Lung (tissue), 12 donors: ENCODE results near the gene BHMT2. TPM values are rescaled to one million over a fixed set of nuclear protein-coding genes. Genes with fewer than 3 reads are reported as not detected.

ENCODE experiments used
- ATAC-seq: fragments of 200-7000 bp; cut with Tn5 transposase; one replicate; pipeline ENCODE4 v1.9.1; 2020; ENCODE audit warnings: moderate number of reproducible peaks; ENCODE audit not compliant: insufficient read depth, low FRiP score
- DNase-seq, 3 donors: peaks; one replicate each; pipeline ENCODE4 v3.0.0-alpha.2; 2013 to 2017
- H3K27ac ChIP-seq, 2 donors: one replicate each; pipeline ENCODE4 v1.5.1; 2013; ENCODE audit warnings: mild to moderate bottlenecking in 2 of 2, moderate library complexity in 2 of 2, control low read depth in 1 of 2, inconsistent platforms in 1 of 2, low read depth in 1 of 2, low read length in 1 of 2
- H3K27me3 ChIP-seq, 3 donors: one replicate each; pipeline ENCODE4 v1.5.1; 2013; ENCODE audit warnings: low read length in 2 of 3; ENCODE audit not compliant: control insufficient read depth in 3 of 3, insufficient read depth in 3 of 3
- H3K36me3 ChIP-seq, 4 donors: one replicate each; pipeline ENCODE4 v1.5.1; 2013; ENCODE audit warnings: low read length in 4 of 4, mild to moderate bottlenecking in 1 of 4, moderate library complexity in 1 of 4; ENCODE audit not compliant: control insufficient read depth in 4 of 4, insufficient read depth in 4 of 4
- H3K4me1 ChIP-seq, 5 donors: one replicate each; pipeline ENCODE4 v1.5.1; 2013; ENCODE audit warnings: low read length in 5 of 5, mild to moderate bottlenecking in 2 of 5, moderate library complexity in 1 of 5; ENCODE audit not compliant: control insufficient read depth in 5 of 5, insufficient read depth in 5 of 5
- H3K4me3 ChIP-seq: one replicate; pipeline ENCODE4 v1.5.1; 2013; ENCODE audit warnings: mild to moderate bottlenecking, control low read depth, moderate library complexity
- H3K9ac ChIP-seq, 2 donors: one replicate each; pipeline ENCODE4 v1.5.1; 2013; ENCODE audit warnings: low read length in 2 of 2, control low read depth in 1 of 2; ENCODE audit not compliant: insufficient read depth in 1 of 2
- H3K9me3 ChIP-seq, 4 donors: one replicate each; pipeline ENCODE4 v1.5.1; 2013; ENCODE audit warnings: low read length in 3 of 4, mild to moderate bottlenecking in 1 of 4, moderate library complexity in 1 of 4; ENCODE audit not compliant: control insufficient read depth in 4 of 4, insufficient read depth in 3 of 4
- CTCF ChIP-seq: IDR thresholded peaks from 2 replicates; pipeline ENCODE4 v1.5.1; 2012; ENCODE audit warnings: mild to moderate bottlenecking; ENCODE audit errors: control extremely low read depth, extremely low read depth
- WGBS, 2 donors: extraction: QIAGEN DNeasy Blood & Tissue Kit; methylation state at CpG; one replicate each; pipeline ENCODE4 v1.1.7; 2013; 5-methylcytosine and 5-hydroxymethylcytosine counted together
- polyA plus RNA-seq, 2 donors: library from polyadenylated mRNA; stranded (reverse); fragments of 200-250 nt; gene quantifications; one replicate each; pipeline ENCODE4 v1.2.1, GENCODE V29; 2013
- total RNA-seq, 2 donors: library from RNA; depleted of rRNA in 1 of 2; stranded (reverse); fragments of >200 nt in 1 of 2; gene quantifications; one replicate each; pipeline ENCODE4 v1.2.1, GENCODE V29; 2014 to 2021
- donor health status: control.
- donor health status: control.
- donor health status: Bipolar disorder and iron deficiency.
- donor health status: healthy.
- donor health status: DM: yes; HTN: yes; CAD: no.

Gene BHMT2
- total and polyA plus RNA-seq, 4 donors = 1.0 to 4.6 (median 1.7) TPM

- Histone ChIP-seq H3K36me3 (no peaks in the 10 kb centered on the region), H3K4me1 (peaks cover 0 to 3% (median 3%) of the 10 kb centered on the region in 5 donors), H3K9me3 (no peaks in the 10 kb centered on the region), H3K9ac (no peak overlapping the region), H3K27ac (no peak overlapping the region), H3K27me3 (no peaks in the 10 kb centered on the region), H3K4me3 (no peak overlapping the region)
- DNase-seq (no peak), ATAC-seq (no peak)
- WGBS, 2 donors = 83 to 94% methylated on average over 2 of the region's 2 CpGs
- TF ChIP-seq CTCF = no peak
These were observed 46.8 kb upstream of the BHMT2 start for GRCh38 chr5:79022771-79023170.

GRCh38 chr5:79023348-79023747 is 46.2 kb upstream of the BHMT2 start:
- DNase-seq (no peak), ATAC-seq (no peak)
- H3K27ac ChIP-seq = no peak overlapping the region
- no peak overlapping the region for H3K9ac ChIP-seq
- no peaks in the 10 kb centered on the region for H3K9me3 ChIP-seq
- no peaks in the 10 kb centered on the region for H3K36me3 ChIP-seq
- no peak for TF ChIP-seq CTCF
- H3K4me1 ChIP-seq = peaks cover 0 to 3% (median 3%) of the 10 kb centered on the region in 5 donors
- WGBS, 2 donors = 91 to 93% methylated on average over 1 of the region's 1 CpG
- no peak overlapping the region for H3K4me3 ChIP-seq
- no peaks in the 10 kb centered on the region for H3K27me3 ChIP-seq

GRCh38 chr5:79023947-79024346 is 45.6 kb upstream of the BHMT2 start:
- peaks cover 0 to 3% (median 3%) of the 10 kb centered on the region in 5 donors for H3K4me1 ChIP-seq
- H3K9me3 ChIP-seq = no peaks in the 10 kb centered on the region
- 91 to 92% methylated on average over 1 of the region's 1 CpG for WGBS, 2 donors
- no peak for ATAC-seq
- H3K27ac ChIP-seq = no peak overlapping the region
- no peaks in the 10 kb centered on the region for H3K36me3 ChIP-seq
- no peaks in the 10 kb centered on the region for H3K27me3 ChIP-seq
- no peak for TF ChIP-seq CTCF
- H3K9ac ChIP-seq = no peak overlapping the region
- DNase-seq = no peak
- no peak overlapping the region for H3K4me3 ChIP-seq

GRCh38 chr5:79025054-79025472 is 44.5 kb upstream of the BHMT2 start:
- peak; percentile 61 for ATAC-seq
- Histone ChIP-seq H3K4me1 (peaks cover 0 to 3% (median 3%) of the 10 kb centered on the region in 5 donors), H3K27ac (no peak overlapping the region), H3K36me3 (no peaks in the 10 kb centered on the region), H3K9me3 (no peaks in the 10 kb centered on the region), H3K4me3 (no peak overlapping the region), H3K9ac (peak overlapping the region in 1 of 2 donors; percentile 81), H3K27me3 (no peaks in the 10 kb centered on the region)
- DNase-seq = peak; percentile 79 to 87 (median 83)
- WGBS, 2 donors = 9 to 16% methylated on average over 13 of the region's 13 CpGs
- peak; percentile 77 for TF ChIP-seq CTCF
